WTC11 (cell line): ENCODE measurements around the gene MLLT1. TPM values are rescaled to one million over a fixed set of nuclear protein-coding genes. Genes with fewer than 3 reads are reported as not detected.

Experiments used
- ATAC-seq: fragments of 200-7000 bp; cut with Tn5 transposase; 2 replicates; pipeline ENCODE4 v1.10.0; 2021; ENCODE audit warnings: mild to moderate bottlenecking, moderate library complexity
- CTCF ChIA-PET: fragments of 300-600 bp; sonication (Branson Sonifier 250); formaldehyde crosslinking; loops from one replicate; lab custom pipeline; 2021; ENCODE audit warnings: antibody characterized with exemption; lab: Charles Lee
- POLR2A ChIA-PET: fragments of 350-600 bp; sonication (Branson Sonifier 250); formaldehyde crosslinking; loops from one replicate; lab custom pipeline; 2021; ENCODE audit warnings: antibody characterized with exemption; lab: Charles Lee
- DNase-seq: peaks from one replicate; pipeline ENCODE4 v3.0.0; 2021; ENCODE audit warnings: low spot score
- H3K27ac Mint-ChIP-seq: 2 replicates; pipeline ENCODE4 v1.8.0; 2021; ENCODE audit warnings: mixed read lengths
- H3K27me3 Mint-ChIP-seq: 2 replicates; pipeline ENCODE4 v1.8.0; 2021; ENCODE audit warnings: low read depth, mild to moderate bottlenecking, moderate library complexity, mixed read lengths
- H3K36me3 Mint-ChIP-seq: 2 replicates; pipeline ENCODE4 v1.8.0; 2021; ENCODE audit warnings: mixed read lengths
- H3K4me1 Mint-ChIP-seq: 2 replicates; pipeline ENCODE4 v1.8.0; 2022; ENCODE audit warnings: mixed read lengths
- H3K4me3 Mint-ChIP-seq: 2 replicates; pipeline ENCODE4 v1.8.0; 2021; ENCODE audit warnings: mild to moderate bottlenecking, moderate library complexity, mixed read lengths
- H3K9me3 Mint-ChIP-seq: 2 replicates; pipeline ENCODE4 v1.8.0; 2021; ENCODE audit warnings: mixed read lengths
- ATF1 ChIP-seq: sonication (generic); formaldehyde crosslinking; IDR thresholded peaks from 2 replicates; pipeline ENCODE4 v1.8.1; 2023; ENCODE audit warnings: mild to moderate bottlenecking, moderate library complexity, missing genetic modification reagents
- ATF6 ChIP-seq: sonication (generic); formaldehyde crosslinking; IDR thresholded peaks from 2 replicates; pipeline ENCODE4 v1.8.1; 2023; ENCODE audit warnings: mild to moderate bottlenecking, missing genetic modification reagents
- CREB1 ChIP-seq: sonication (generic); formaldehyde crosslinking; IDR thresholded peaks from 2 replicates; pipeline ENCODE4 v1.8.0; 2023; ENCODE audit warnings: mild to moderate bottlenecking, missing genetic modification reagents
- E2F4 ChIP-seq: sonication (generic); formaldehyde crosslinking; IDR thresholded peaks from 2 replicates; pipeline ENCODE4 v1.8.1; 2022; ENCODE audit warnings: low read depth, mild to moderate bottlenecking, moderate library complexity, missing genetic modification reagents, borderline replicate concordance
- EMX1 ChIP-seq: fragments of 250-450 bp; sonication (Bioruptor Pico); IDR thresholded peaks from 2 replicates; pipeline ENCODE4 v1.8.0; 2021; ENCODE audit warnings: mild to moderate bottlenecking
- ERG ChIP-seq: fragments of 250-450 bp; sonication (Bioruptor Pico); IDR thresholded peaks from 2 replicates; pipeline ENCODE4 v1.8.0; 2021; ENCODE audit warnings: mild to moderate bottlenecking
- HMGA2 ChIP-seq: fragments of 250-450 bp; sonication (Bioruptor Pico); IDR thresholded peaks from 2 replicates; pipeline ENCODE4 v1.4.0; 2021; ENCODE audit warnings: mild to moderate bottlenecking, moderate library complexity
- HMGXB4 ChIP-seq: sonication (generic); formaldehyde crosslinking; IDR thresholded peaks from 2 replicates; pipeline ENCODE4 v1.8.1; 2023; ENCODE audit warnings: mild to moderate bottlenecking, moderate library complexity, missing genetic modification reagents
- JAZF1 ChIP-seq: fragments of 250-450 bp; sonication (Bioruptor Pico); IDR thresholded peaks from 2 replicates; pipeline ENCODE4 v1.9.0; 2021; ENCODE audit warnings: moderate library complexity, mild to moderate bottlenecking, inconsistent platforms
- JUN ChIP-seq: sonication (generic); formaldehyde crosslinking; IDR thresholded peaks from 2 replicates; pipeline ENCODE4 v1.8.0; 2023; ENCODE audit warnings: mild to moderate bottlenecking, missing genetic modification reagents
- MAX ChIP-seq: sonication (generic); formaldehyde crosslinking; IDR thresholded peaks from 2 replicates; pipeline ENCODE4 v1.8.0; 2022; ENCODE audit warnings: mild to moderate bottlenecking, missing genetic modification reagents
- MLX ChIP-seq: sonication (generic); formaldehyde crosslinking; IDR thresholded peaks from 2 replicates; pipeline ENCODE4 v1.8.1; 2023; ENCODE audit warnings: mild to moderate bottlenecking, missing genetic modification reagents, moderate library complexity
- MYBL2 ChIP-seq: sonication (generic); formaldehyde crosslinking; IDR thresholded peaks from 2 replicates; pipeline ENCODE4 v1.8.1; 2023; ENCODE audit warnings: mild to moderate bottlenecking, moderate library complexity, missing genetic modification reagents
- NR2C2 ChIP-seq: sonication (generic); formaldehyde crosslinking; IDR thresholded peaks from 2 replicates; pipeline ENCODE4 v1.8.0; 2022; ENCODE audit warnings: mild to moderate bottlenecking, missing genetic modification reagents
- PREB ChIP-seq: sonication (generic); formaldehyde crosslinking; IDR thresholded peaks from 2 replicates; pipeline ENCODE4 v1.8.1; 2022; ENCODE audit warnings: mild to moderate bottlenecking, missing genetic modification reagents, moderate library complexity, borderline replicate concordance
- TEAD1 ChIP-seq: sonication (generic); formaldehyde crosslinking; IDR thresholded peaks from 2 replicates; pipeline ENCODE4 v1.8.0; 2022; ENCODE audit warnings: mild to moderate bottlenecking, missing genetic modification reagents
- TEAD4 ChIP-seq: sonication (generic); formaldehyde crosslinking; IDR thresholded peaks from 2 replicates; pipeline ENCODE4 v1.8.0; 2022; ENCODE audit warnings: mild to moderate bottlenecking, missing genetic modification reagents
- USF2 ChIP-seq: sonication (generic); formaldehyde crosslinking; IDR thresholded peaks from 2 replicates; pipeline ENCODE4 v1.8.1; 2023; ENCODE audit warnings: mild to moderate bottlenecking, missing genetic modification reagents, moderate library complexity
- ZMAT4 ChIP-seq: fragments of 250-450 bp; sonication (Bioruptor Pico); IDR thresholded peaks from 2 replicates; pipeline ENCODE4 v1.9.0; 2021; ENCODE audit warnings: mild to moderate bottlenecking
- ZNF121 ChIP-seq: sonication (generic); formaldehyde crosslinking; IDR thresholded peaks from 2 replicates; pipeline ENCODE4 v1.8.0; 2023; ENCODE audit warnings: missing genetic modification reagents
- ZNF219 ChIP-seq: sonication (generic); formaldehyde crosslinking; IDR thresholded peaks from 2 replicates; pipeline ENCODE4 v1.8.0; 2023; ENCODE audit warnings: missing genetic modification reagents, mild to moderate bottlenecking, borderline replicate concordance
- ZNF317 ChIP-seq: sonication (generic); formaldehyde crosslinking; IDR thresholded peaks from 2 replicates; pipeline ENCODE4 v1.8.1; 2023; ENCODE audit warnings: low read depth, mild to moderate bottlenecking, moderate library complexity, missing genetic modification reagents, borderline replicate concordance
- ZNF396 ChIP-seq: fragments of 250-450 bp; sonication (Bioruptor Pico); IDR thresholded peaks from 2 replicates; pipeline ENCODE4 v1.8.0; 2021; ENCODE audit warnings: mild to moderate bottlenecking, moderate library complexity, borderline replicate concordance
- ZSCAN18 ChIP-seq: fragments of 250-450 bp; sonication (Bioruptor Pico); IDR thresholded peaks from 2 replicates; pipeline ENCODE4 v2.1.2; 2022; ENCODE audit warnings: mild to moderate bottlenecking, moderate library complexity
- total RNA-seq: library from RNA; stranded (reverse); gene quantifications from 3 replicates; pipeline ENCODE4 v1.2.3, GENCODE V29; 2021

MLLT1 gene
- total RNA-seq, 1 experiment from 2014 or later, result 58.2 TPM

GRCh38 chr19:6209680-6210079, 70.1 kb downstream of the MLLT1 start:
- ChIA-PET CTCF (interaction anchor here (1.2 to 2.3 kb wide), 2 partner anchors 9 to 162 kb away, joined by 6 to 10 read pairs; no protein-coding TSS in a partner anchor), POLR2A (no interaction called here)
- H3K27ac Mint-ChIP-seq, result no peak overlapping the region
- H3K4me1 Mint-ChIP-seq, result no peaks in the 10 kb centered on the region
- TF ChIP-seq ZNF121 (no peak), ZNF396 (CRISPR knock-in tag) (no peak), TEAD1 (CRISPR knock-in tag) (no peak), TEAD4 (CRISPR knock-in tag) (no peak), JAZF1 (CRISPR knock-in tag) (no peak), JUN (CRISPR knock-in tag) (no peak), PREB (CRISPR knock-in tag) (no peak), EMX1 (CRISPR knock-in tag) (no peak), MLX (CRISPR knock-in tag) (no peak)
- TF ChIP-seq, all 79 proteins: peak for 0
- Mint-ChIP-seq H3K4me3 (no peak overlapping the region), H3K36me3 (peaks cover 5% of the 10 kb centered on the region; the same call in 1 of the 2 replicates), H3K9me3 (no peaks in the 10 kb centered on the region), H3K27me3 (peaks cover 4% of the 10 kb centered on the region; the same call in 1 of the 2 replicates)
- ATAC-seq (no peak), DNase-seq (no peak)

GRCh38 chr19:6209233-6209632, 70.5 kb downstream of the MLLT1 start:
- ATAC-seq, result no peak
- no peak overlapping the region for H3K4me3 Mint-ChIP-seq
- DNase-seq, result no peak
- peaks cover 4% of the 10 kb centered on the region; the same call in 1 of the 2 replicates for H3K27me3 Mint-ChIP-seq
- no peaks in the 10 kb centered on the region for H3K4me1 Mint-ChIP-seq
- H3K36me3 Mint-ChIP-seq, result peaks cover 5% of the 10 kb centered on the region; the same call in 1 of the 2 replicates
- CTCF ChIA-PET, result interaction anchor here (1.2 to 2.3 kb wide), 2 partner anchors 9 to 161 kb away, joined by 6 to 10 read pairs; no protein-coding TSS in a partner anchor
- no peak for TF ChIP-seq USF2 (CRISPR knock-in tag)
- no peak for TF ChIP-seq ERG (CRISPR knock-in tag)
- no peak for TF ChIP-seq E2F4 (CRISPR knock-in tag)
- TF ChIP-seq CREB1 (CRISPR knock-in tag), result no peak
- no peak for TF ChIP-seq ZSCAN18 (CRISPR knock-in tag)
- no peak for TF ChIP-seq NR2C2 (CRISPR knock-in tag)
- no peak for TF ChIP-seq MAX
- TF ChIP-seq ZNF317 (CRISPR knock-in tag), result no peak
- TF ChIP-seq TEAD4 (CRISPR knock-in tag), result no peak
- TF ChIP-seq ZNF219 (CRISPR knock-in tag), result no peak
- no peak for TF ChIP-seq ZMAT4 (CRISPR knock-in tag)
- TF ChIP-seq ATF1, result no peak
- TF ChIP-seq ATF6 (CRISPR knock-in tag), result no peak
- no peak for TF ChIP-seq EMX1 (CRISPR knock-in tag)
- no peak for TF ChIP-seq HMGXB4 (CRISPR knock-in tag)
- TF ChIP-seq MYBL2 (CRISPR knock-in tag), result no peak
- no peak for TF ChIP-seq HMGA2 (CRISPR knock-in tag)
- H3K27ac Mint-ChIP-seq, result no peak overlapping the region
- no peaks in the 10 kb centered on the region for H3K9me3 Mint-ChIP-seq
- POLR2A ChIA-PET, result no interaction called here
